MM.1S (cell line): ENCODE data around the gene MBD3L2.
"Not testable (repeated sequence)": the region's sequence is repeated elsewhere in the genome, so short reads cannot be mapped to it uniquely, and the experiment has no call there.

Experiments used
- DNase-seq: peaks from one replicate; pipeline ENCODE4 v3.0.0-alpha.2; 2015
- H2AFZ ChIP-seq: fragments of 300-600 bp; sonication (generic); 2 replicates; pipeline ENCODE4 v1.6.0; 2016; ENCODE audit warnings: antibody characterized with exemption, low read length
- H3F3A ChIP-seq: fragments of 300-600 bp; sonication (generic); 2 replicates; pipeline ENCODE4 v1.6.1; 2016; ENCODE audit warnings: mild to moderate bottlenecking, antibody characterized with exemption, low read length, moderate library complexity, mixed read lengths; ENCODE audit not compliant: insufficient read depth
- H3K27ac ChIP-seq: fragments of 300-600 bp; sonication (generic); 2 replicates; pipeline ENCODE4 v1.5.1; 2016; ENCODE audit warnings: mild to moderate bottlenecking, low read length
- H3K27me3 ChIP-seq: fragments of 300-600 bp; sonication (generic); replicated peaks from 2 replicates; pipeline ENCODE4 v1.6.0; 2016; ENCODE audit warnings: low read length; ENCODE audit not compliant: insufficient read depth
- H3K36me3 ChIP-seq: fragments of 300-600 bp; sonication (generic); replicated peaks from 2 replicates; pipeline ENCODE4 v1.6.1; 2016; ENCODE audit warnings: mild to moderate bottlenecking, low read length, mixed read lengths; ENCODE audit not compliant: insufficient read depth
- H3K4me1 ChIP-seq: fragments of 300-600 bp; sonication (generic); 2 replicates; pipeline ENCODE4 v1.6.1; 2016; ENCODE audit warnings: low read length, mixed read lengths
- H3K4me2 ChIP-seq: fragments of 300-600 bp; sonication (generic); 2 replicates; pipeline ENCODE4 v1.6.0; 2016; ENCODE audit warnings: low read depth, low read length
- H3K4me3 ChIP-seq: fragments of 300-600 bp; sonication (generic); 2 replicates; pipeline ENCODE4 v1.5.1; 2016; ENCODE audit warnings: low read length, mixed read lengths
- H3K79me2 ChIP-seq: fragments of 300-600 bp; sonication (generic); 2 replicates; pipeline ENCODE4 v1.6.1; 2016; ENCODE audit warnings: mixed run types, low read length, mixed read lengths
- H3K9ac ChIP-seq: fragments of 300-600 bp; sonication (generic); 2 replicates; pipeline ENCODE4 v1.6.1; 2016; ENCODE audit warnings: low read length, mixed read lengths
- H3K9me2 ChIP-seq: fragments of 300-600 bp; sonication (generic); replicated peaks from 2 replicates; pipeline ENCODE4 v1.6.1; 2016; ENCODE audit warnings: mild to moderate bottlenecking, low read length, mixed read lengths; ENCODE audit not compliant: insufficient read depth
- H3K9me3 ChIP-seq: fragments of 300-600 bp; sonication (generic); replicated peaks from 2 replicates; pipeline ENCODE4 v1.6.1; 2016; ENCODE audit warnings: mild to moderate bottlenecking, low read length, mixed read lengths; ENCODE audit not compliant: insufficient read depth
- H4K20me1 ChIP-seq: fragments of 300-600 bp; sonication (generic); 2 replicates; pipeline ENCODE4 v1.6.1; 2016; ENCODE audit warnings: mild to moderate bottlenecking, low read length, moderate library complexity, mixed read lengths; ENCODE audit not compliant: insufficient read depth
- CTCF ChIP-seq: fragments of 300-600 bp; sonication (generic); IDR thresholded peaks from 2 replicates; pipeline ENCODE4 v1.5.1; 2016; ENCODE audit warnings: antibody characterized with exemption, low read length, mixed read lengths
- EZH2 ChIP-seq: fragments of 300-600 bp; sonication (generic); optimal IDR thresholded peaks from 2 replicates; pipeline ENCODE3; 2017; ENCODE audit warnings: low read depth, mild to moderate bottlenecking, antibody characterized with exemption, low read length, mixed read lengths
- EZH2phosphoT487 ChIP-seq: fragments of 300-600 bp; sonication (generic); IDR thresholded peaks from 2 replicates; pipeline ENCODE4 v1.6.1; 2018; ENCODE audit warnings: antibody characterized with exemption, low read length

The MBD3L2 gene

GRCh38 chr19:7049021-7049420 is at the start of gene MBD3L2:
TSS of gene MBD3L2 (plus strand) at chr19:7049321. CDS start at chr19:7049374, 53 bp downstream.
- H3K9ac ChIP-seq, H2AFZ ChIP-seq, H4K20me1 ChIP-seq, H3K9me2 ChIP-seq, H3K79me2 ChIP-seq, H3K36me3 ChIP-seq, H3K4me2 ChIP-seq, H3K4me3 ChIP-seq, H3F3A ChIP-seq, H3K27ac ChIP-seq, H3K9me3 ChIP-seq, DNase-seq, H3K4me1 ChIP-seq: not testable (repeated sequence)
- H3K27me3 ChIP-seq, result peaks cover 12% of the 10 kb centered on the region

GRCh38 chr19:6999933-7000332 is 49.2 kb upstream of the MBD3L2 start:
- no peak overlapping the region for H2AFZ ChIP-seq
- no peak overlapping the region for H3K4me3 ChIP-seq
- no peak for DNase-seq
- H3K9me3 ChIP-seq, result no peaks in the 10 kb centered on the region
- H3K79me2 ChIP-seq, result no peaks in the 10 kb centered on the region
- no peak overlapping the region for H3K4me2 ChIP-seq
- no peaks in the 10 kb centered on the region for H3F3A ChIP-seq
- H3K27ac ChIP-seq, result no peak overlapping the region
- peaks cover 72% of the 10 kb centered on the region for H3K27me3 ChIP-seq
- no peak overlapping the region for H3K9ac ChIP-seq
- no peaks in the 10 kb centered on the region for H3K4me1 ChIP-seq
- TF ChIP-seq EZH2, result no peak
- TF ChIP-seq EZH2phosphoT487, result no peak
- no peak for TF ChIP-seq CTCF
- no peaks in the 10 kb centered on the region for H3K9me2 ChIP-seq
- H3K36me3 ChIP-seq, result no peaks in the 10 kb centered on the region
- H4K20me1 ChIP-seq, result no peaks in the 10 kb centered on the region

DNA sequence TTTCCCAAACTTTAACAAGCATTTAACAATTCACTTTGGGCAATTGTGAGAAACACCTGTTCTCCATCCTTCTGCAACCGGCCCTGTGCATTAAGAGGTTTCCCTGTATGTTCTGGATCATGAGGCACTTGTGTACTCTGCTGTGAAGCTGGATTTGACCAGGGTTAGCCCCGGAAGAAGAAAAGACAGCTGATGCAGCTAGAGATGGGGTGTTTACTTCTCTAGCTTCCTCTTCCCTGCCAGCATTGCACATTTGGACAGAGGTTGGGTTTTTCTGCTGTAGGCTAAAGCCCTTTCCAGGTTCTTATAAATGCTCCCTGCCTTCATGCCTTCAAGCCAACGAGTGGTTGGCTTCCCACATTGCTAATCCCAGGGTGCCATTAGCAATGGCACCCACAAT is 48.8 kb upstream of the MBD3L2 start:
- H3K4me1 ChIP-seq, result no peaks in the 10 kb centered on the region
- H3K9me3 ChIP-seq, result no peaks in the 10 kb centered on the region
- H3K36me3 ChIP-seq, result no peaks in the 10 kb centered on the region
- H2AFZ ChIP-seq, result no peak overlapping the region
- TF ChIP-seq EZH2phosphoT487 (no peak), EZH2 (no peak), CTCF (no peak)
- peaks cover 72% of the 10 kb centered on the region for H3K27me3 ChIP-seq
- H3K9me2 ChIP-seq, result no peaks in the 10 kb centered on the region
- H3K4me3 ChIP-seq, result no peak overlapping the region
- no peaks in the 10 kb centered on the region for H3F3A ChIP-seq
- DNase-seq, result no peak
- H3K27ac ChIP-seq, result no peak overlapping the region
- no peak overlapping the region for H3K9ac ChIP-seq
- H3K4me2 ChIP-seq, result no peak overlapping the region
- H4K20me1 ChIP-seq, result no peaks in the 10 kb centered on the region
- no peaks in the 10 kb centered on the region for H3K79me2 ChIP-seq

DNA sequence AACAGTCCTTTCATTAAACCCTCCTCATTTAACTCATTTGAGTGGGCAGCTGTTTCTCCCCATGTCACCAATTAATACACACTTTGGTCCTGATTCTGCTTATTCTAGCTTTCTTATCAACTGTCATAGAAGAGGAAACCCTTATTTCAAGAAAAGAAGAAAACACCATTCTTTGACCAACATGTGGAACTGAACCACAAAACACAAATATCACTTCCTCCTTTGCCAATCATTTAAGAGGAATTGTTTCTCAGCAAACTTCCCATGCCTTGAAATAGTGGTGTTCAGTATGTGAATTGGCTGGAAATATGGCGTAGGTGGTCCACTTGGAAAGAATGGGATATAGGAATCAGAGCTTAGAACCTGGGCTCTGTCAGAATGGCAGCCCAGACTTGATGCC is 48.3 kb upstream of the MBD3L2 start:
- H3K27me3 ChIP-seq, result peaks cover 68% of the 10 kb centered on the region
- H3F3A ChIP-seq, result no peaks in the 10 kb centered on the region
- no peaks in the 10 kb centered on the region for H4K20me1 ChIP-seq
- no peaks in the 10 kb centered on the region for H3K36me3 ChIP-seq
- H3K9ac ChIP-seq, result no peak overlapping the region
- DNase-seq, result no peak
- H3K4me3 ChIP-seq, result no peak overlapping the region
- no peaks in the 10 kb centered on the region for H3K9me2 ChIP-seq
- H3K79me2 ChIP-seq, result no peaks in the 10 kb centered on the region
- TF ChIP-seq CTCF, result no peak
- no peak overlapping the region for H2AFZ ChIP-seq
- no peak overlapping the region for H3K4me2 ChIP-seq
- no peaks in the 10 kb centered on the region for H3K4me1 ChIP-seq
- H3K9me3 ChIP-seq, result no peaks in the 10 kb centered on the region
- H3K27ac ChIP-seq, result no peak overlapping the region
